22Rv1 (cell line): ENCODE measurements around the gene NCAM2.

Source experiments
- CTCF ChIP-seq: fragments of 450-650 bp; IDR thresholded peaks from 2 replicates; pipeline ENCODE4 v1.5.1; 2017; ENCODE audit warnings: mild to moderate bottlenecking
- ZFX ChIP-seq: fragments of 450-650 bp; IDR thresholded peaks from 2 replicates; pipeline ENCODE4 v1.6.1; 2017; ENCODE audit warnings: antibody characterized with exemption, borderline replicate concordance

DNA sequence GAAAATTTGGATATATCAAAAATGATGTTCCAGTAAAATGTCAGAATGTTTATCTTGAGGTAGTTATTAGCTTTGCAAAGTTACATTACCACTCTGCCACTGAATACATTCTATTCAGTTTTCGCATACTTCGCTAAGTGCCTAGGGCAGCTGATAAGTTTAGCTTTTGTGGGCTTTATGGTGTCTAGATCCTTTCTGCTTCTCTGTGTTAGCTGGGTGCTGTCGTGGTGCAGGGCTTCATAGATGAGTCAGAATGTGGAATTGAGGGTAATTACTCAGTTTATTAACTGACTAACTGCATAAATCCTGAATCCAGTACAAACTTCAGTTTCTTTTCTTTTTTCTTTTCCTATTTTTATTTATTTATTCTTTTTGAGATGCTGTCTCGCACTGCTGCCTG is 21.5 kb downstream of the NCAM2 start:
- TF ChIP-seq CTCF: no peak
- TF ChIP-seq ZFX: no peak
